ENCODE data around the gene AMDHD2.

- TF ChIP-seq CTCF (conservative IDR thresholded peaks at IDR 0.05; ENCODE audit: low read length) (no peak), EZH2phosphoT487 (IDR thresholded peaks at IDR 0.05; ENCODE audit: borderline replicate concordance, low read depth, low read length) (no peak)
These were observed 32.2 kb upstream of the AMDHD2 start for GRCh38 chr16:2487903-2488531.
